ENCODE data around the gene FOXP4. TPM values are rescaled to one million over a fixed set of nuclear protein-coding genes. Genes with fewer than 3 reads are reported as not detected.

FOXP4 gene
- total RNA-seq, 2 donors from 2014 or later: 15.7 to 21.0 TPM

GRCh38 chr6:41629128-41629527 lies 82.9 kb downstream of the FOXP4 start:
- no peak overlapping the region for H3K27ac ChIP-seq
- DNase-seq (ENCODE audit: low spot score) (no peak), ATAC-seq (ENCODE audit: insufficient number of reproducible peaks, low FRiP score, low read depth) (no peak)
- TF ChIP-seq, protein P1, sequence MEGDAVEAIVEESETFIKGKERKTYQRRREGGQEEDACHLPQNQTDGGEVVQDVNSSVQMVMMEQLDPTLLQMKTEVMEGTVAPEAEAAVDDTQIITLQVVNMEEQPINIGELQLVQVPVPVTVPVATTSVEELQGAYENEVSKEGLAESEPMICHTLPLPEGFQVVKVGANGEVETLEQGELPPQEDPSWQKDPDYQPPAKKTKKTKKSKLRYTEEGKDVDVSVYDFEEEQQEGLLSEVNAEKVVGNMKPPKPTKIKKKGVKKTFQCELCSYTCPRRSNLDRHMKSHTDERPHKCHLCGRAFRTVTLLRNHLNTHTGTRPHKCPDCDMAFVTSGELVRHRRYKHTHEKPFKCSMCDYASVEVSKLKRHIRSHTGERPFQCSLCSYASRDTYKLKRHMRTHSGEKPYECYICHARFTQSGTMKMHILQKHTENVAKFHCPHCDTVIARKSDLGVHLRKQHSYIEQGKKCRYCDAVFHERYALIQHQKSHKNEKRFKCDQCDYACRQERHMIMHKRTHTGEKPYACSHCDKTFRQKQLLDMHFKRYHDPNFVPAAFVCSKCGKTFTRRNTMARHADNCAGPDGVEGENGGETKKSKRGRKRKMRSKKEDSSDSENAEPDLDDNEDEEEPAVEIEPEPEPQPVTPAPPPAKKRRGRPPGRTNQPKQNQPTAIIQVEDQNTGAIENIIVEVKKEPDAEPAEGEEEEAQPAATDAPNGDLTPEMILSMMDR (IDR thresholded peaks at IDR 0.05): no peak
- H3K27me3 ChIP-seq (replicated peaks; ENCODE audit: insufficient read depth): peaks cover under 1% of the 10 kb centered on the region
- H3K4me3 ChIP-seq: no peak overlapping the region
- no peaks in the 10 kb centered on the region for H3K36me3 ChIP-seq
- no peaks in the 10 kb centered on the region for H3K9me3 ChIP-seq
- no peaks in the 10 kb centered on the region for H3K4me1 ChIP-seq (ENCODE audit: control insufficient read depth in 1 of 2, low read depth in 2 of 2)

- Histone ChIP-seq H3K4me3 (no peak overlapping the region), H3K27me3 (replicated peaks; ENCODE audit: insufficient read depth) (peaks cover 4% of the 10 kb centered on the region), H3K27ac (no peak overlapping the region), H3K36me3 (no peaks in the 10 kb centered on the region), H3K9me3 (no peaks in the 10 kb centered on the region), H3K4me1 (ENCODE audit: control insufficient read depth in 1 of 2, low read depth in 2 of 2) (no peaks in the 10 kb centered on the region)
- no peak for DNase-seq (ENCODE audit: low spot score)
- no peak for ATAC-seq (ENCODE audit: insufficient number of reproducible peaks, low FRiP score, low read depth)
- TF ChIP-seq, protein P1 (IDR thresholded peaks at IDR 0.05): no peak
Observed at GRCh38 chr6:41630069-41630468, 83.9 kb downstream of the FOXP4 start.

DNA sequence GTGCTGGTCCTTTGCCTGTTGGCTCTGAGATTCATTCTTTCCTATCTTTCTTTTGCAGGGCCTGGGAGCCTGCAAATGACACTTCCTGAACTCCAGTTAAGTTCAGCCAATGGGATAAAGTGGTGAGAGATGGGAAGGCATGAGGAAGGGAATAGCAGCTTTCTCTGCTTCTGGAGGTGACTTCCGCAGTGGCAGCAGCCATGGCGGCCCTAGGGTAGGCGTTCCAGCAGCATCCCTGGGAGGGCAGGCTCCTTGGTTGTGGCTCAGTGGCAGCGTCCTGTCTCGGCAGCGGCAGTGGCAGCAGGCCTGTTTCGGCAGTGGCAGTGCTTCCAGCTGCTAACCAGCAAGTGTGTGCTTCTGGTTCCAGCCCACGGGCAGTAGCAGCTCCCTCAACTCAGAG lies 84.8 kb downstream of the FOXP4 start:
- no peak overlapping the region for H3K4me3 ChIP-seq
- ATAC-seq (ENCODE audit: insufficient number of reproducible peaks, low FRiP score, low read depth) (no peak), DNase-seq (ENCODE audit: low spot score) (no peak)
- H3K27me3 ChIP-seq (replicated peaks; ENCODE audit: insufficient read depth): peaks cover 4% of the 10 kb centered on the region
- H3K27ac ChIP-seq: no peak overlapping the region
- H3K36me3 ChIP-seq: no peaks in the 10 kb centered on the region
- TF ChIP-seq, protein P1 (IDR thresholded peaks at IDR 0.05): no peak
- H3K9me3 ChIP-seq: no peaks in the 10 kb centered on the region
- no peaks in the 10 kb centered on the region for H3K4me1 ChIP-seq (ENCODE audit: control insufficient read depth in 1 of 2, low read depth in 2 of 2)

- H3K9me3 ChIP-seq: no peaks in the 10 kb centered on the region
- TF ChIP-seq, protein P1 (IDR thresholded peaks at IDR 0.05): no peak
- H3K27me3 ChIP-seq (replicated peaks; ENCODE audit: insufficient read depth): peaks cover 8% of the 10 kb centered on the region
- H3K4me3 ChIP-seq: no peak overlapping the region
- H3K27ac ChIP-seq: no peak overlapping the region
- H3K36me3 ChIP-seq: no peaks in the 10 kb centered on the region
- ATAC-seq (ENCODE audit: insufficient number of reproducible peaks, low FRiP score, low read depth) (no peak), DNase-seq (ENCODE audit: low spot score) (no peak)
- H3K4me1 ChIP-seq (ENCODE audit: control insufficient read depth in 1 of 2, low read depth in 2 of 2): peaks cover 6 to 16% of the 10 kb centered on the region in 2 donors
Observed at GRCh38 chr6:41633056-41633634, 87.0 kb downstream of the FOXP4 start.

DNA sequence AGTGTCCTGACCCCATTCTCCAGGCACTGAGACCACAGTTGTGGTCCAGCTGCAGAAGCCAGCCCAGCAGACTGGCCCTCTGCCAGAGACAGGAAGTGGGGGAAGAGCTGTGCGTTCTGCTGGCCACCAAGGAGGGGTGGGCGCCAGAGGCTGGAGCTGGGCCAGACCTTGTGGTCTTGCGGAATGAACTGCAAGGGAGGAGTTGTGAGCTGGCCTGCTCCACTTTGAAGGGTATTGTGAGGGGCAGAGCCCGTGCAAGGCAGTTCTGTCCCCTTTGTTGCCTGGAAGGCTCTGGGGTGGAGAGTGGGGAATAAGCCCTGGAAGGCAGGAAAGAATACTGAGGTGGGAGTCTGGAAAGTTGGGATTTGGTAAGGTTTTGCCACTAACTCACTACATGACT lies 88.5 kb downstream of the FOXP4 start:
- no peaks in the 10 kb centered on the region for H3K9me3 ChIP-seq
- DNase-seq (ENCODE audit: low spot score): no peak
- TF ChIP-seq, protein P1 (IDR thresholded peaks at IDR 0.05): no peak
- no peak for ATAC-seq (ENCODE audit: insufficient number of reproducible peaks, low FRiP score, low read depth)
- H3K27me3 ChIP-seq (replicated peaks; ENCODE audit: insufficient read depth): peaks cover 8% of the 10 kb centered on the region
- H3K27ac ChIP-seq: no peak overlapping the region
- no peaks in the 10 kb centered on the region for H3K36me3 ChIP-seq
- peaks cover 12 to 26% of the 10 kb centered on the region in 2 donors for H3K4me1 ChIP-seq (ENCODE audit: control insufficient read depth in 1 of 2, low read depth in 2 of 2)
- no peak overlapping the region for H3K4me3 ChIP-seq

Measured in thoracic aorta (tissue), 2 donors.